IMR-90 (cell line): ENCODE data around the gene KCNIP3. TPM values are rescaled to one million over a fixed set of nuclear protein-coding genes. Genes with fewer than 3 reads are reported as not detected.

ENCODE experiments used
- ATAC-seq: fragments of 200-7000 bp; cut with Tn5 transposase; 2 replicates; pipeline ENCODE4 v1.9.1; 2020; ENCODE audit warnings: low read depth, mild to moderate bottlenecking, moderate library complexity
- BruUV-seq: library from RNA; stranded (reverse); fragments of 400-500 nt; replicated peaks from 2 replicates; lab custom pipeline; 2021; lab: Mats Ljungman, UMichigan
- CTCF ChIA-PET: fragments of 300-600 bp; formaldehyde crosslinking; extraction: SDS; loops from one replicate; lab custom pipeline; 2021; ENCODE audit warnings: antibody characterized with exemption; lab: Yijun Ruan, JAX
- POLR2A ChIA-PET: fragments of 300-600 bp; sonication (Branson Sonifier 250); formaldehyde crosslinking; loops from one replicate; lab custom pipeline; 2022; ENCODE audit warnings: antibody characterized with exemption; ENCODE audit not compliant: unreplicated experiment; lab: Charles Lee
- DNase-seq: peaks from one replicate; pipeline ENCODE4 v3.0.0; 2013
- H2AFZ ChIP-seq: replicated peaks from 2 replicates; pipeline ENCODE3; 2013; ENCODE audit warnings: low read length, mild to moderate bottlenecking; ENCODE audit not compliant: poor library complexity
- H2AK5ac ChIP-seq: 2 replicates; pipeline ENCODE4 v1.6.1; 2013; ENCODE audit warnings: low read depth, low read length, inconsistent platforms
- H2AK9ac ChIP-seq: replicated peaks from 2 replicates; pipeline ENCODE3; 2013; ENCODE audit warnings: mild to moderate bottlenecking, low read depth, low read length, moderate library complexity; ENCODE audit not compliant: poor library complexity
- H2BK120ac ChIP-seq: 2 replicates; pipeline ENCODE4 v1.6.1; 2013; ENCODE audit warnings: low read depth, low read length, inconsistent platforms
- H2BK15ac ChIP-seq: 3 replicates; pipeline ENCODE4 v1.6.1; 2013; ENCODE audit warnings: low read depth, low read length, inconsistent platforms
- H2BK20ac ChIP-seq: 2 replicates; pipeline ENCODE4 v1.6.1; 2013; ENCODE audit warnings: low read depth, mild to moderate bottlenecking, inconsistent platforms, low read length, moderate library complexity
- H2BK5ac ChIP-seq: 2 replicates; pipeline ENCODE4 v1.6.1; 2013; ENCODE audit warnings: mild to moderate bottlenecking, low read depth, low read length, inconsistent platforms; ENCODE audit not compliant: poor library complexity, severe bottlenecking
- H3K14ac ChIP-seq: replicated peaks from 2 replicates; pipeline ENCODE4 v1.6.1; 2013; ENCODE audit warnings: low read depth, low read length, inconsistent platforms
- H3K18ac ChIP-seq: 2 replicates; pipeline ENCODE4 v1.6.1; 2013; ENCODE audit warnings: low read depth, low read length, control low read depth
- H3K23ac ChIP-seq: 2 replicates; pipeline ENCODE4 v1.6.1; 2013; ENCODE audit warnings: low read depth, low read length, inconsistent platforms
- H3K27ac ChIP-seq: 2 replicates; pipeline ENCODE4 v1.5.1; 2013; ENCODE audit warnings: mild to moderate bottlenecking, control low read depth, low read length; ENCODE audit not compliant: insufficient read depth
- H3K27me3 ChIP-seq: 2 replicates; pipeline ENCODE4 v1.6.1; 2013; ENCODE audit warnings: low read length; ENCODE audit not compliant: control insufficient read depth, insufficient read depth
- H3K36me3 ChIP-seq: 2 replicates; pipeline ENCODE4 v1.6.1; 2013; ENCODE audit warnings: low read length, mixed read lengths; ENCODE audit not compliant: control insufficient read depth, insufficient read depth
- H3K4ac ChIP-seq: 2 replicates; pipeline ENCODE4 v1.6.1; 2013; ENCODE audit warnings: low read depth, low read length, inconsistent platforms
- H3K4me1 ChIP-seq: 2 replicates; pipeline ENCODE4 v1.6.1; 2013; ENCODE audit warnings: low read length, mixed read lengths; ENCODE audit not compliant: control insufficient read depth, insufficient read depth
- H3K4me2 ChIP-seq: 2 replicates; pipeline ENCODE4 v1.6.1; 2013; ENCODE audit warnings: low read depth, mild to moderate bottlenecking, control low read depth, low read length, moderate library complexity
- H3K4me3 ChIP-seq: 2 replicates; pipeline ENCODE4 v1.5.1; 2013; ENCODE audit warnings: low read depth, mild to moderate bottlenecking, control low read depth, low read length, moderate library complexity; ENCODE audit not compliant: insufficient read depth
- H3K56ac ChIP-seq: 2 replicates; pipeline ENCODE4 v1.6.1; 2013; ENCODE audit warnings: low read length, inconsistent platforms; ENCODE audit not compliant: insufficient read depth; ENCODE audit errors: extremely low read depth
- H3K79me1 ChIP-seq, 2 experiments: 2 replicates each; pipeline ENCODE4 v1.6.1; 2013; ENCODE audit warnings: low read length in 2 of 2, inconsistent platforms in 1 of 2, low read depth in 1 of 2
- H3K9ac ChIP-seq: 2 replicates; pipeline ENCODE4 v1.6.1; 2013; ENCODE audit warnings: low read depth, low read length, control low read depth
- H3K9me1 ChIP-seq: 2 replicates; pipeline ENCODE4 v1.6.1; 2013; ENCODE audit warnings: low read length, inconsistent platforms; ENCODE audit not compliant: insufficient read depth
- H3K9me3 ChIP-seq: 2 replicates; pipeline ENCODE4 v1.6.1; 2013; ENCODE audit warnings: low read length; ENCODE audit not compliant: control insufficient read depth, insufficient read depth
- H4K20me1 ChIP-seq: 2 replicates; pipeline ENCODE4 v1.6.1; 2013; ENCODE audit warnings: low read length, inconsistent platforms; ENCODE audit not compliant: insufficient read depth
- H4K5ac ChIP-seq: 2 replicates; pipeline ENCODE4 v1.6.1; 2013; ENCODE audit warnings: mild to moderate bottlenecking, low read depth, low read length, control low read depth
- H4K8ac ChIP-seq, 2 experiments: 2 replicates each; pipeline ENCODE4 v1.6.1; 2013; ENCODE audit warnings: low read depth in 2 of 2, low read length in 2 of 2, control low read depth in 1 of 2, inconsistent platforms in 1 of 2
- H4K91ac ChIP-seq: 2 replicates; pipeline ENCODE4 v1.6.1; 2013; ENCODE audit warnings: low read depth, low read length, inconsistent platforms; ENCODE audit not compliant: insufficient read depth
- BHLHE40 ChIP-seq: fragments of 150-350 bp; IDR thresholded peaks from 2 replicates; pipeline ENCODE4 v1.6.1; 2016; ENCODE audit warnings: mild to moderate bottlenecking, low read depth, low read length
- CEBPB ChIP-seq: IDR thresholded peaks from 2 replicates; pipeline ENCODE4 v1.6.1; 2012; ENCODE audit warnings: low read depth, low read length, improper control_type of control experiment
- CHD1 ChIP-seq: IDR thresholded peaks from 2 replicates; pipeline ENCODE4 v1.6.1; 2012; ENCODE audit warnings: low read depth, low read length, improper control_type of control experiment
- CTCF ChIP-seq: conservative IDR thresholded peaks from 2 replicates; pipeline ENCODE4 v1.5.1; 2012; ENCODE audit warnings: mild to moderate bottlenecking, low read depth, low read length, improper control_type of control experiment
- ELK1 ChIP-seq: fragments of 150-350 bp; IDR thresholded peaks from 2 replicates; pipeline ENCODE4 v1.6.1; 2016; ENCODE audit warnings: low read depth, mild to moderate bottlenecking, low read length, moderate library complexity, borderline replicate concordance
- FOS ChIP-seq: fragments of 150-350 bp; IDR thresholded peaks from 2 replicates; pipeline ENCODE4 v1.6.1; 2016; ENCODE audit warnings: low read depth, low read length
- MAFK ChIP-seq: IDR thresholded peaks from 2 replicates; pipeline ENCODE4 v1.6.1; 2012; ENCODE audit warnings: low read depth, low read length, improper control_type of control experiment
- MAZ ChIP-seq: IDR thresholded peaks from 2 replicates; pipeline ENCODE4 v1.6.1; 2012; ENCODE audit warnings: low read depth, mild to moderate bottlenecking, low read length, improper control_type of control experiment, moderate library complexity, borderline replicate concordance
- MXI1 ChIP-seq: IDR thresholded peaks from 2 replicates; pipeline ENCODE4 v1.6.1; 2012; ENCODE audit warnings: low read depth, mild to moderate bottlenecking, low read length, moderate library complexity, borderline replicate concordance
- NFE2L2 ChIP-seq: fragments of 150-350 bp; IDR thresholded peaks from 2 replicates; pipeline ENCODE4 v1.6.1; 2016; ENCODE audit warnings: low read depth, mild to moderate bottlenecking, low read length
- POLR2A ChIP-seq: IDR thresholded peaks from 2 replicates; pipeline ENCODE4 v1.6.1; 2012; ENCODE audit warnings: mild to moderate bottlenecking, low read depth, low read length
- RAD21 ChIP-seq: IDR thresholded peaks from 2 replicates; pipeline ENCODE4 v1.6.1; 2012; ENCODE audit warnings: low read length, improper control_type of control experiment
- RCOR1 ChIP-seq: IDR thresholded peaks from 2 replicates; pipeline ENCODE4 v1.6.1; 2012; ENCODE audit warnings: mild to moderate bottlenecking, low read length, improper control_type of control experiment; ENCODE audit not compliant: insufficient replicate concordance
- RFX5 ChIP-seq: IDR thresholded peaks from 2 replicates; pipeline ENCODE4 v1.8.0; 2012; ENCODE audit warnings: low read depth, mild to moderate bottlenecking, low read length, moderate library complexity
- SMC3 ChIP-seq: fragments of 150-350 bp; IDR thresholded peaks from 2 replicates; pipeline ENCODE4 v1.6.1; 2016; ENCODE audit warnings: low read depth, mild to moderate bottlenecking, antibody characterized with exemption, low read length, moderate library complexity
- USF2 ChIP-seq: fragments of 150-350 bp; IDR thresholded peaks from 2 replicates; pipeline ENCODE4 v1.6.1; 2017; ENCODE audit warnings: mild to moderate bottlenecking, antibody characterized with exemption, low read length, low read depth
- WGBS, 2 experiments: methylation state at CpG; one replicate each; pipeline versions ENCODE4 v1.1.5 to v1.1.7; 2013; ENCODE audit warnings: missing lambda C conversion rate in 2 of 2; ENCODE audit not compliant: insufficient read length in 1 of 2; ENCODE audit errors: extremely low coverage in 2 of 2; 5-methylcytosine and 5-hydroxymethylcytosine counted together
- dilution Hi-C: fragments of 300-500 bp; cut with HindIII; formaldehyde crosslinking; loops from one replicate; pipeline ENCODE4 v1.14.3; 2018; ENCODE audit warnings: low sequenced_read_pairs; ENCODE audit not compliant: unreplicated experiment
- in situ Hi-C: fragments of 300-500 bp; cut with MboI; formaldehyde crosslinking; loops from 3 replicates; pipeline ENCODE4 v1.14.3; 2019; ENCODE audit warnings: low sequenced_read_pairs, inconsistent platforms, mixed read lengths
- intact Hi-C: fragments of 100-400 bp; cut with micrococcal nuclease; formaldehyde crosslinking; loops from 2 replicates; pipeline ENCODE4 v1.10.0; 2022
- polyA plus RNA-seq, 3 experiments: library from polyadenylated mRNA; depleted of rRNA; stranded (reverse); fragments of >200 nt; gene quantifications; 2 replicates each; pipeline ENCODE4 v1.2.3, GENCODE V29; 2012; ENCODE audit warnings: low replicate concordance in 1 of 3
- total RNA-seq: library from RNA; depleted of rRNA; stranded (reverse); fragments of >200 nt; gene quantifications from 2 replicates; pipeline ENCODE4 v1.2.3, GENCODE V29; 2012

KCNIP3 gene
- total and polyA plus RNA-seq, 2 of the 4 experiments (the other 2 are of a cell fraction), result 0.72 to 1.4 TPM

GRCh38 chr2:95374921-95375471 lies 77.8 kb downstream of the KCNIP3 start:
- dilution Hi-C loops, result no loop called here
- Histone ChIP-seq H3K79me1 (no peaks in the 10 kb centered on the region), H3K4me1 (no peaks in the 10 kb centered on the region), H4K5ac (no peak overlapping the region), H2AFZ (peak overlapping the region; percentile 51), H3K18ac (no peak overlapping the region), H4K8ac (no peak overlapping the region), H3K14ac (no peak overlapping the region), H3K9ac (no peak overlapping the region), H3K27ac (no peak overlapping the region), H3K4me2 (no peak overlapping the region), H3K4ac (no peak overlapping the region), H4K91ac (no peak overlapping the region), H4K20me1 (no peaks in the 10 kb centered on the region), H2BK5ac (no peak overlapping the region), H3K9me3 (no peaks in the 10 kb centered on the region), H3K27me3 (peaks cover 2% of the 10 kb centered on the region; the same call in 1 of the 2 replicates), H2BK120ac (no peak overlapping the region), H3K23ac (no peak overlapping the region), H2BK20ac (no peak overlapping the region), H3K56ac (no peak overlapping the region), H3K36me3 (no peaks in the 10 kb centered on the region; the same call in 1 of the 2 replicates), H2AK9ac (no peak overlapping the region), H3K4me3 (no peak overlapping the region), H2BK15ac (no peak overlapping the region), H3K9me1 (no peaks in the 10 kb centered on the region), H2AK5ac (no peak overlapping the region)
- intact Hi-C loops, result no loop called here
- ChIA-PET POLR2A (no interaction called here), CTCF (no interaction called here)
- no TSS peak for BruUV-seq
- TF ChIP-seq CHD1, result no peak
- TF ChIP-seq RFX5, result no peak
- TF ChIP-seq SMC3, result no peak
- no peak for TF ChIP-seq MAZ
- TF ChIP-seq RCOR1, result no peak
- TF ChIP-seq RAD21, result no peak
- TF ChIP-seq POLR2A, result no peak
- no peak for TF ChIP-seq CEBPB
- TF ChIP-seq MXI1, result no peak
- TF ChIP-seq FOS, result no peak
- no peak for TF ChIP-seq USF2
- no peak for TF ChIP-seq NFE2L2
- TF ChIP-seq ELK1, result no peak
- no peak for TF ChIP-seq CTCF
- TF ChIP-seq BHLHE40, result no peak
- no peak for TF ChIP-seq MAFK
- peak; percentile 36 for DNase-seq
- no peak for ATAC-seq
- 70% methylated on average over 2 of the region's 15 CpGs; no CpG with 5 or more reads in 1 of the 2 experiments for WGBS, 2 experiments
- in situ Hi-C loops, result no loop called here
